Activated CD4-positive, alpha-beta T cell treated with anti-CD3 and anti-CD28 coated beads, Interleukin-2, Interleukin-4, amounts not matched to agents 100 ng/mL and 50 ng/mL, durations not matched to agents 16 hours and 8 hours (primary cell): ENCODE data around the gene PTGES3.

ENCODE experiments used
- DNase-seq: peaks from one replicate; pipeline ENCODE4 v3.0.0-alpha.2; 2020; ENCODE audit warnings: low spot score

Gene PTGES3

GRCh38 chr12:56628671-56629458 lies 59.2 kb downstream of the PTGES3 start:
- DNase-seq = peak; percentile 69

- no peak for DNase-seq
Observed at GRCh38 chr12:56626701-56627100, 61.4 kb downstream of the PTGES3 start.

- DNase-seq = no peak
Observed at GRCh38 chr12:56622535-56622934, 65.5 kb downstream of the PTGES3 start.

GRCh38 chr12:56616925-56617324 lies 71.2 kb downstream of the PTGES3 start:
- no peak for DNase-seq

- no peak for DNase-seq
Observed at GRCh38 chr12:56616244-56616643, 71.8 kb downstream of the PTGES3 start.

DNA sequence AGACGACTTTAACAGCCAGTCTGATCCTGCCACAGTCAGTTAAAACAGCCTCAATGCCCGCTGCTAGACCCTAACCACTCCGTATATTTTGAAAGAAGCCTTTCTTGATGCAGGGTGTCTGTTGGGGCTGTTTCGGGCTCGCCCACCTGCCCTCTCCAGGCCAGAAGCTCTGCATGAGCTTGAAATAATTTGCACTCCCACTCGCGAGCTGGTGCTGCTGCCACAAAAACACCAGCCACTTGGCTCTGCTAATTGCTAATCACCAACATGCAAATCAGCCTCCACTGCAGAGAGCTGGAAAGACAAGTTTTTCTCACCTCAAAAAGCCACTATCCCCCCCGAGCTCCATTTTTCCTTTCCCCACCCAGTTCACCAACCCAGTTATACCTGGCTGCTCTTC lies 73.5 kb downstream of the PTGES3 start:
- no peak for DNase-seq
